IMR-90 (cell line): Measurements from ENCODE around the gene RNF166. TPM values are rescaled to one million over a fixed set of nuclear protein-coding genes. Genes with fewer than 3 reads are reported as not detected.

ENCODE experiments used
- ATAC-seq: fragments of 200-7000 bp; cut with Tn5 transposase; 2 replicates; pipeline ENCODE4 v1.9.1; 2020; ENCODE audit warnings: low read depth, mild to moderate bottlenecking, moderate library complexity
- BruUV-seq: library from RNA; stranded (reverse); fragments of 400-500 nt; replicated peaks from 2 replicates; lab custom pipeline; 2021; lab: Mats Ljungman, UMichigan
- CTCF ChIA-PET: fragments of 300-600 bp; formaldehyde crosslinking; extraction: SDS; loops from one replicate; lab custom pipeline; 2021; ENCODE audit warnings: antibody characterized with exemption; lab: Yijun Ruan, JAX
- POLR2A ChIA-PET: fragments of 300-600 bp; sonication (Branson Sonifier 250); formaldehyde crosslinking; loops from one replicate; lab custom pipeline; 2022; ENCODE audit warnings: antibody characterized with exemption; ENCODE audit not compliant: unreplicated experiment; lab: Charles Lee
- DNase-seq: peaks from one replicate; pipeline ENCODE4 v3.0.0; 2013
- H2AFZ ChIP-seq: replicated peaks from 2 replicates; pipeline ENCODE3; 2013; ENCODE audit warnings: low read length, mild to moderate bottlenecking; ENCODE audit not compliant: poor library complexity
- H2AK5ac ChIP-seq: 2 replicates; pipeline ENCODE4 v1.6.1; 2013; ENCODE audit warnings: low read depth, low read length, inconsistent platforms
- H2AK9ac ChIP-seq: replicated peaks from 2 replicates; pipeline ENCODE3; 2013; ENCODE audit warnings: mild to moderate bottlenecking, low read depth, low read length, moderate library complexity; ENCODE audit not compliant: poor library complexity
- H2BK120ac ChIP-seq: 2 replicates; pipeline ENCODE4 v1.6.1; 2013; ENCODE audit warnings: low read depth, low read length, inconsistent platforms
- H2BK15ac ChIP-seq: 3 replicates; pipeline ENCODE4 v1.6.1; 2013; ENCODE audit warnings: low read depth, low read length, inconsistent platforms
- H2BK20ac ChIP-seq: 2 replicates; pipeline ENCODE4 v1.6.1; 2013; ENCODE audit warnings: low read depth, mild to moderate bottlenecking, inconsistent platforms, low read length, moderate library complexity
- H2BK5ac ChIP-seq: 2 replicates; pipeline ENCODE4 v1.6.1; 2013; ENCODE audit warnings: mild to moderate bottlenecking, low read depth, low read length, inconsistent platforms; ENCODE audit not compliant: poor library complexity, severe bottlenecking
- H3K14ac ChIP-seq: replicated peaks from 2 replicates; pipeline ENCODE4 v1.6.1; 2013; ENCODE audit warnings: low read depth, low read length, inconsistent platforms
- H3K18ac ChIP-seq: 2 replicates; pipeline ENCODE4 v1.6.1; 2013; ENCODE audit warnings: low read depth, low read length, control low read depth
- H3K23ac ChIP-seq: 2 replicates; pipeline ENCODE4 v1.6.1; 2013; ENCODE audit warnings: low read depth, low read length, inconsistent platforms
- H3K27ac ChIP-seq: 2 replicates; pipeline ENCODE4 v1.5.1; 2013; ENCODE audit warnings: mild to moderate bottlenecking, control low read depth, low read length; ENCODE audit not compliant: insufficient read depth
- H3K27me3 ChIP-seq: 2 replicates; pipeline ENCODE4 v1.6.1; 2013; ENCODE audit warnings: low read length; ENCODE audit not compliant: control insufficient read depth, insufficient read depth
- H3K36me3 ChIP-seq: 2 replicates; pipeline ENCODE4 v1.6.1; 2013; ENCODE audit warnings: low read length, mixed read lengths; ENCODE audit not compliant: control insufficient read depth, insufficient read depth
- H3K4ac ChIP-seq: 2 replicates; pipeline ENCODE4 v1.6.1; 2013; ENCODE audit warnings: low read depth, low read length, inconsistent platforms
- H3K4me1 ChIP-seq: 2 replicates; pipeline ENCODE4 v1.6.1; 2013; ENCODE audit warnings: low read length, mixed read lengths; ENCODE audit not compliant: control insufficient read depth, insufficient read depth
- H3K4me2 ChIP-seq: 2 replicates; pipeline ENCODE4 v1.6.1; 2013; ENCODE audit warnings: low read depth, mild to moderate bottlenecking, control low read depth, low read length, moderate library complexity
- H3K4me3 ChIP-seq: 2 replicates; pipeline ENCODE4 v1.5.1; 2013; ENCODE audit warnings: low read depth, mild to moderate bottlenecking, control low read depth, low read length, moderate library complexity; ENCODE audit not compliant: insufficient read depth
- H3K56ac ChIP-seq: 2 replicates; pipeline ENCODE4 v1.6.1; 2013; ENCODE audit warnings: low read length, inconsistent platforms; ENCODE audit not compliant: insufficient read depth; ENCODE audit errors: extremely low read depth
- H3K79me1 ChIP-seq, 2 experiments: 2 replicates each; pipeline ENCODE4 v1.6.1; 2013; ENCODE audit warnings: low read length in 2 of 2, inconsistent platforms in 1 of 2, low read depth in 1 of 2
- H3K9ac ChIP-seq: 2 replicates; pipeline ENCODE4 v1.6.1; 2013; ENCODE audit warnings: low read depth, low read length, control low read depth
- H3K9me1 ChIP-seq: 2 replicates; pipeline ENCODE4 v1.6.1; 2013; ENCODE audit warnings: low read length, inconsistent platforms; ENCODE audit not compliant: insufficient read depth
- H3K9me3 ChIP-seq: 2 replicates; pipeline ENCODE4 v1.6.1; 2013; ENCODE audit warnings: low read length; ENCODE audit not compliant: control insufficient read depth, insufficient read depth
- H4K20me1 ChIP-seq: 2 replicates; pipeline ENCODE4 v1.6.1; 2013; ENCODE audit warnings: low read length, inconsistent platforms; ENCODE audit not compliant: insufficient read depth
- H4K5ac ChIP-seq: 2 replicates; pipeline ENCODE4 v1.6.1; 2013; ENCODE audit warnings: mild to moderate bottlenecking, low read depth, low read length, control low read depth
- H4K8ac ChIP-seq, 2 experiments: 2 replicates each; pipeline ENCODE4 v1.6.1; 2013; ENCODE audit warnings: low read depth in 2 of 2, low read length in 2 of 2, control low read depth in 1 of 2, inconsistent platforms in 1 of 2
- H4K91ac ChIP-seq: 2 replicates; pipeline ENCODE4 v1.6.1; 2013; ENCODE audit warnings: low read depth, low read length, inconsistent platforms; ENCODE audit not compliant: insufficient read depth
- NFE2L2 ChIP-seq: fragments of 150-350 bp; IDR thresholded peaks from 2 replicates; pipeline ENCODE4 v1.6.1; 2016; ENCODE audit warnings: low read depth, mild to moderate bottlenecking, low read length
- RCOR1 ChIP-seq: IDR thresholded peaks from 2 replicates; pipeline ENCODE4 v1.6.1; 2012; ENCODE audit warnings: mild to moderate bottlenecking, low read length, improper control_type of control experiment; ENCODE audit not compliant: insufficient replicate concordance
- WGBS, 2 experiments: methylation state at CpG; one replicate each; pipeline versions ENCODE4 v1.1.5 to v1.1.7; 2013; ENCODE audit warnings: missing lambda C conversion rate in 2 of 2; ENCODE audit not compliant: insufficient read length in 1 of 2; ENCODE audit errors: extremely low coverage in 2 of 2; 5-methylcytosine and 5-hydroxymethylcytosine counted together
- dilution Hi-C: fragments of 300-500 bp; cut with HindIII; formaldehyde crosslinking; loops from one replicate; pipeline ENCODE4 v1.14.3; 2018; ENCODE audit warnings: low sequenced_read_pairs; ENCODE audit not compliant: unreplicated experiment
- in situ Hi-C: fragments of 300-500 bp; cut with MboI; formaldehyde crosslinking; loops from 3 replicates; pipeline ENCODE4 v1.14.3; 2019; ENCODE audit warnings: low sequenced_read_pairs, inconsistent platforms, mixed read lengths
- intact Hi-C: fragments of 100-400 bp; cut with micrococcal nuclease; formaldehyde crosslinking; loops from 2 replicates; pipeline ENCODE4 v1.10.0; 2022
- polyA plus RNA-seq, 3 experiments: library from polyadenylated mRNA; depleted of rRNA; stranded (reverse); fragments of >200 nt; gene quantifications; 2 replicates each; pipeline ENCODE4 v1.2.3, GENCODE V29; 2012; ENCODE audit warnings: low replicate concordance in 1 of 3
- total RNA-seq: library from RNA; depleted of rRNA; stranded (reverse); fragments of >200 nt; gene quantifications from 2 replicates; pipeline ENCODE4 v1.2.3, GENCODE V29; 2012

Gene RNF166
- total and polyA plus RNA-seq, 2 of the 4 experiments (the other 2 are of a cell fraction), result 8.1 to 17.4 TPM

- DNase-seq (peak; percentile 34), ATAC-seq (no peak)
- Histone ChIP-seq H3K9me1 (no peaks in the 10 kb centered on the region; the same call in none of the 2 replicates), H3K14ac (peak overlapping the region; percentile 55; the same call in 1 of the 2 replicates), H2BK15ac (no peak overlapping the region), H3K27me3 (no peaks in the 10 kb centered on the region), H3K4me1 (peaks cover 19% of the 10 kb centered on the region), H4K5ac (no peak overlapping the region), H2AK9ac (peak overlapping the region; percentile 75), H3K4ac (peak overlapping the region; percentile 57), H3K36me3 (peaks cover 3% of the 10 kb centered on the region), H3K27ac (no peak overlapping the region; the same call in 1 of the 2 replicates), H2AK5ac (no peak overlapping the region; the same call in 1 of the 2 replicates), H3K4me3 (peak overlapping the region; percentile 95), H3K4me2 (peak overlapping the region; percentile 60), H3K56ac (peak overlapping the region; percentile 20; the same call in 1 of the 2 replicates), H2BK120ac (no peak overlapping the region), H3K9ac (peak overlapping the region; percentile 43), H2AFZ (peak overlapping the region; percentile 94), H4K91ac (0 out of 2 replicates have a peak overlapping the region, but pooled peaks have one; percentile 27), H2BK5ac (no peak overlapping the region), H3K18ac (no peak overlapping the region), H3K79me1 (peaks cover 25 to 74% of the 10 kb centered on the region in 2 experiments), H3K9me3 (no peaks in the 10 kb centered on the region), H4K8ac (no peak overlapping the region; a peak in 1 of 4 replicates), H4K20me1 (peaks cover 10% of the 10 kb centered on the region; the same call in 1 of the 2 replicates), H2BK20ac (no peak overlapping the region), H3K23ac (peak overlapping the region; percentile 81)
- TF ChIP-seq RCOR1 (no peak), NFE2L2 (no peak)
- no TSS peak for BruUV-seq
- in situ Hi-C loops, result no loop called here
- intact Hi-C loops, result no loop called here
- dilution Hi-C loops, result no loop called here
- ChIA-PET CTCF (interaction anchor here (0.7 kb wide), 1 partner anchor 77 kb away, joined by 3 read pairs; no protein-coding TSS in a partner anchor), POLR2A (no interaction called here)
- WGBS, 2 experiments, result 47% methylated on average over 3 of the region's 9 CpGs; no CpG with 5 or more reads in 1 of the 2 experiments
Observed at GRCh38 chr16:88705076-88705684, 1.0 kb downstream of the RNF166 start.
